Measurements from ENCODE around the gene BACH2. TPM values are rescaled to one million over a fixed set of nuclear protein-coding genes. Genes with fewer than 3 reads are reported as not detected.

Gene BACH2
- polyA plus RNA-seq, 2 donors: 0.24 to 0.26 TPM

DNA sequence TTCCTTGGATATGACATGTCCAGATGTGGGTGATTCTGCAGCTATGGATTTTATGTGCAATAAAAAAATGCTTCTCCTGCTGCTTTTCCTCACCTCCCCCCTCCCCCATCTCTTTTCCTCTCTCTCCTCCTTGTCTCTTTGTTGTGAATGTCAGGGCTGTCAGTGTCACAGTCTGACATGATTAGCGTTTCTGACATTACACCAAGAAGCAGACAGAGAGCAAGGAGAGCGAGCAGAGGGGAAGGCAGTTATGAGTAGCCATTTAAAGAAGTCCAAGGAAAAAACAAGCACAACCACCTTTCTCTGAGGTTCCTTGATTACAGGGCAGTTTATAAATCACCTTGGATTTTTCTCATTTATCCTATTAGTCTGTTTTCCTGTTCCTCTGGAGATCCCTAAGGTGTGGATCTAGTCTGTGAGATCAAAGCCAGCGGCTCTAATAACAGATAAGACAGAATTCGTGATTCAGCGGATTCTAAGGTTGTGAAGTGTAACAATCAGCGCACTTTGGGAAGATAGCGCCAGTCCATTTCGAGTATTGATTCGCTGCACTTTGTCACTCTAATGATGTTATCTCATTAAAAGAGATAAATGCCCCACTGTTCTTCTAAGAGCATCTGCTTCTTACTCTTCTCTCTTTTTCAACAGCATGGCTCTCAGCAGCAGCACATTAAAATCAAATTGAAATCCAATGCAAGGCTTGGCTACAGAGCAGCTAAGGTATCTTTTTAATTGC lies 101.4 kb downstream of the BACH2 start:
- 79 to 90% methylated on average over 9 of the region's 9 CpGs for WGBS, 2 donors
- Histone ChIP-seq H3K4me3 (ENCODE audit: low read depth in 1 of 2, low read length in 2 of 2) (no peak overlapping the region), H3K36me3 (ENCODE audit: control insufficient read depth in 2 of 2, insufficient read depth in 2 of 2, low read length in 1 of 2) (no peaks in the 10 kb centered on the region), H3K27me3 (ENCODE audit: control insufficient read depth in 1 of 2, insufficient read depth in 2 of 2, low read length in 2 of 2) (no peaks in the 10 kb centered on the region), H3K4me1 (ENCODE audit: control insufficient read depth in 2 of 2, insufficient read depth in 2 of 2, low read length in 1 of 2) (no peaks in the 10 kb centered on the region), H3K27ac (ENCODE audit: low read depth in 2 of 2, low read length in 1 of 2) (no peak overlapping the region), H3K9me3 (ENCODE audit: control insufficient read depth in 2 of 2, insufficient read depth in 1 of 2, low read depth in 1 of 2, low read length in 1 of 2) (peaks cover 0 to 3% of the 10 kb centered on the region in 2 donors)

DNA sequence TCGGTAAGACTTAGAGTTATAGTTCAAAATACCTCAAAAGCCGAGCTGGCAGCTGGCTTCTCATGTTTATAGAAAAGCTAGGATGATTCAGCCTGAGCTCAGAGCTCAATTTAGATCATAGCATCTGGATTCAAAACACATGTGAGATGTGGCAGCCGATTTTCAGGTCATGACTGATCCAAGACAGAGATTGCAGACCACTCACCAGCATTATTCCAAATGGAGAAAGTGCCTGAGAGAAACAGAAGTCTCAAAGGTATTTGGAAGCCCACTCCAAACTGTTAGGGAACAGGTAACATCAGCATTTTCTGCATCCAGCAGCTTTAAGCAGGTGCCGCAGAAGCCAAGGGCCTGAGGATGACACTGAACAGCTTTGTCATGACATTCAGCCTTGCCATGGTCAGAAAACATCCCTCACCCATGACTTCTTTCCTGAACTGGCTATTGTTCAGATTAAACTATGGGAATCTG lies 102.2 kb downstream of the BACH2 start:
- Histone ChIP-seq H3K4me3 (ENCODE audit: low read depth in 1 of 2, low read length in 2 of 2) (no peak overlapping the region), H3K4me1 (ENCODE audit: control insufficient read depth in 2 of 2, insufficient read depth in 2 of 2, low read length in 1 of 2) (no peaks in the 10 kb centered on the region), H3K9me3 (ENCODE audit: control insufficient read depth in 2 of 2, insufficient read depth in 1 of 2, low read depth in 1 of 2, low read length in 1 of 2) (peaks cover 0 to 3% of the 10 kb centered on the region in 2 donors), H3K27ac (ENCODE audit: low read depth in 2 of 2, low read length in 1 of 2) (no peak overlapping the region), H3K36me3 (ENCODE audit: control insufficient read depth in 2 of 2, insufficient read depth in 2 of 2, low read length in 1 of 2) (no peaks in the 10 kb centered on the region), H3K27me3 (ENCODE audit: control insufficient read depth in 1 of 2, insufficient read depth in 2 of 2, low read length in 2 of 2) (no peaks in the 10 kb centered on the region)
- WGBS, 2 donors: 51 to 62% methylated on average over 4 of the region's 4 CpGs

DNA sequence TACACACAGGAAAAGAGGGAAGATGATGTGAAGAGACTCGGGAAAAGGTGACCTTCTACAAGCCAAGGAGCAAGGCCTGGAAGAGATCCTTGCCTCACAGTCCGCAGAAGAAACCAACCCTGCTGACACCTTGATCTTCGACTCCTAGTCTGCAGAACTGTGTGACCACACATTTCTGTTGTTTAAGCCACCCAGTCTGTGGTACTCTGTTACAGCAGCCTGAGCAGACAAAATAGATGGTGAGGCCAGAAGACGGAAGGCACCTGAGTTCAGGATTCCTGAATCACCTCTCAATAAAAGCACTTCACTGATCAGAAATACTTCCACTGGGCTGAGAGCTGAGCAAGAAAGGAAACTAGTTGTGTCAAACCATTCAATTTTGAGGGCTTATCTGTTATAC lies 103.3 kb downstream of the BACH2 start:
- no peak overlapping the region for H3K27ac ChIP-seq (ENCODE audit: low read depth in 2 of 2, low read length in 1 of 2)
- WGBS, 2 donors: 90 to 94% methylated on average over 4 of the region's 4 CpGs
- H3K4me1 ChIP-seq (ENCODE audit: control insufficient read depth in 2 of 2, insufficient read depth in 2 of 2, low read length in 1 of 2): no peaks in the 10 kb centered on the region
- peaks cover 0 to 3% of the 10 kb centered on the region in 2 donors for H3K9me3 ChIP-seq (ENCODE audit: control insufficient read depth in 2 of 2, insufficient read depth in 1 of 2, low read depth in 1 of 2, low read length in 1 of 2)
- H3K4me3 ChIP-seq (ENCODE audit: low read depth in 1 of 2, low read length in 2 of 2): no peak overlapping the region
- no peaks in the 10 kb centered on the region for H3K36me3 ChIP-seq (ENCODE audit: control insufficient read depth in 2 of 2, insufficient read depth in 2 of 2, low read length in 1 of 2)
- no peaks in the 10 kb centered on the region for H3K27me3 ChIP-seq (ENCODE audit: control insufficient read depth in 1 of 2, insufficient read depth in 2 of 2, low read length in 2 of 2)

DNA sequence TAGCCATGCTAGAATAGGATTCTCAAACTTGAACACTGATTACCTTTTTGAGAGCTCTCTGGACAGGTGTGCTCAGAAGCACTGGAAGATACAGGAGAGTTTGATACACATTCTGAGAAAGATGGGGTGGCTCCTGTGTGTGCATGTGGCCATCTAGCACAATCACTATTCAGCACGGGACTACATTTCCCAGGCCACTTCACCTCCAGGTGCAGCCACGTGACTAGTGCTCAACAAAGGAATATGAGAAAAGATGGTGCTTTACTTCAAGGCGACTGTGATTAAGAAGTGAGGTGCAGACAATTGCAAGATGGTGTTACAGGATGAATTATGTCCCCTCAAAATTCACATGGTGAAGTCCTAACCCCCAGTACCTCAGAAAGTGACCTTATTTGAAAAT lies 103.8 kb downstream of the BACH2 start:
- no peak overlapping the region for H3K4me3 ChIP-seq (ENCODE audit: low read depth in 1 of 2, low read length in 2 of 2)
- no peaks in the 10 kb centered on the region for H3K27me3 ChIP-seq (ENCODE audit: control insufficient read depth in 1 of 2, insufficient read depth in 2 of 2, low read length in 2 of 2)
- peaks cover 0 to under 1% of the 10 kb centered on the region in 2 donors for H3K9me3 ChIP-seq (ENCODE audit: control insufficient read depth in 2 of 2, insufficient read depth in 1 of 2, low read depth in 1 of 2, low read length in 1 of 2)
- 91 to 95% methylated on average over 3 of the region's 3 CpGs for WGBS, 2 donors
- no peaks in the 10 kb centered on the region for H3K36me3 ChIP-seq (ENCODE audit: control insufficient read depth in 2 of 2, insufficient read depth in 2 of 2, low read length in 1 of 2)
- no peak overlapping the region for H3K27ac ChIP-seq (ENCODE audit: low read depth in 2 of 2, low read length in 1 of 2)
- no peaks in the 10 kb centered on the region for H3K4me1 ChIP-seq (ENCODE audit: control insufficient read depth in 2 of 2, insufficient read depth in 2 of 2, low read length in 1 of 2)

DNA sequence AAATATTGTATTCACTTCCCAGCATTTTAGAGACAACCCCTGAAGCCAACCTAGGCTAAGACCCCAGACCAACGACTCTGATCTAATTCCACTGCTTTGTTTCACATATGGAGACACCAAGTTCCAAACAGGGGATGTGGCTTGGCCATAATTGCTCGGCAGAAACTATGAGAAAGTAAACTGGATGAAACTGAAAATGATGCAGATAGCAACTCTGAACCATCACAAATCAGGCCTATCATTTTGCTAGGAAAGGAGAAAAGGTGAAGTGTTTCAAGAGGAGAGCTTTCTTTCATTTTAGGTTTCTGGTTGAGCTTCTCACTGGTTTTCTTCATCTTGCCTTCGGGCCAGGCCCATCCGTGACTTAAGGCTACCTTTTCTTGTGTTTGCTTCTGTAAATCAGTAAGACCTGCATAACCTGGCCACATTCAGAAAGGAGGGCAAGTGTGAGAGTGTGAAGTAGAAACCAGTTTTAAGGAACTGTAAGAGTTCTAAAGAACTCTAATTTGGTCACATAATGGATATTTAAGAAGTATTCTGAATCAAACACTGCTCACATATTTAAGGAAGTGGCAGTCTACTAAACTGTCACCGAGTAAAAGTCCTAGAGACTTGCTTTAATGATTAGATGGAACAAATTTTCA lies 105.8 kb downstream of the BACH2 start:
- no peaks in the 10 kb centered on the region for H3K36me3 ChIP-seq (ENCODE audit: control insufficient read depth in 2 of 2, insufficient read depth in 2 of 2, low read length in 1 of 2)
- no peaks in the 10 kb centered on the region for H3K9me3 ChIP-seq (ENCODE audit: control insufficient read depth in 2 of 2, insufficient read depth in 1 of 2, low read depth in 1 of 2, low read length in 1 of 2)
- no peak overlapping the region for H3K27ac ChIP-seq (ENCODE audit: low read depth in 2 of 2, low read length in 1 of 2)
- 73 to 80% methylated on average over 5 of the region's 5 CpGs for WGBS, 2 donors
- H3K27me3 ChIP-seq (ENCODE audit: control insufficient read depth in 1 of 2, insufficient read depth in 2 of 2, low read length in 2 of 2): no peaks in the 10 kb centered on the region
- H3K4me1 ChIP-seq (ENCODE audit: control insufficient read depth in 2 of 2, insufficient read depth in 2 of 2, low read length in 1 of 2): no peaks in the 10 kb centered on the region
- no peak overlapping the region for H3K4me3 ChIP-seq (ENCODE audit: low read depth in 1 of 2, low read length in 2 of 2)

DNA sequence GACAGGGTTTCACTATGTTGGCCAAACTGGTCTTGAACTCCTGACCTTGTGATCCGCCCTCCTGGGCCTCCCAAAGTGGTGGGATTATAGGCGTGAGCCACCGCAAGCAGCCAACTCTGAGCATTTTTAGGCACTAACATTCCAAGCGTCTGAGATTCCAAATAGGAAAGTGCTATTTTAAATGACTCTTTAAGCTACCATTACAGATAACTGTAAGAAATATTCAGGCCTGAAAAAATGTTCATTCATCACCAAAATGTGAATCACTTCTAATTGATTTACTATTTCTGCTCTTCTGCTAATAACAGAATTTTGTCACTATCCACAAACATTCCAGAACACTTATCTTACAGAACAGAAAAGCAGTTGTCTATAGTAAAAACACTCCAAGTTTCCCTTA lies 106.5 kb downstream of the BACH2 start:
- Histone ChIP-seq H3K4me3 (ENCODE audit: low read depth in 1 of 2, low read length in 2 of 2) (no peak overlapping the region), H3K27me3 (ENCODE audit: control insufficient read depth in 1 of 2, insufficient read depth in 2 of 2, low read length in 2 of 2) (no peaks in the 10 kb centered on the region), H3K4me1 (ENCODE audit: control insufficient read depth in 2 of 2, insufficient read depth in 2 of 2, low read length in 1 of 2) (no peaks in the 10 kb centered on the region), H3K9me3 (ENCODE audit: control insufficient read depth in 2 of 2, insufficient read depth in 1 of 2, low read depth in 1 of 2, low read length in 1 of 2) (no peaks in the 10 kb centered on the region), H3K36me3 (ENCODE audit: control insufficient read depth in 2 of 2, insufficient read depth in 2 of 2, low read length in 1 of 2) (no peaks in the 10 kb centered on the region), H3K27ac (ENCODE audit: low read depth in 2 of 2, low read length in 1 of 2) (no peak overlapping the region)
- WGBS, 2 donors: 88 to 89% methylated on average over 4 of the region's 4 CpGs

DNA sequence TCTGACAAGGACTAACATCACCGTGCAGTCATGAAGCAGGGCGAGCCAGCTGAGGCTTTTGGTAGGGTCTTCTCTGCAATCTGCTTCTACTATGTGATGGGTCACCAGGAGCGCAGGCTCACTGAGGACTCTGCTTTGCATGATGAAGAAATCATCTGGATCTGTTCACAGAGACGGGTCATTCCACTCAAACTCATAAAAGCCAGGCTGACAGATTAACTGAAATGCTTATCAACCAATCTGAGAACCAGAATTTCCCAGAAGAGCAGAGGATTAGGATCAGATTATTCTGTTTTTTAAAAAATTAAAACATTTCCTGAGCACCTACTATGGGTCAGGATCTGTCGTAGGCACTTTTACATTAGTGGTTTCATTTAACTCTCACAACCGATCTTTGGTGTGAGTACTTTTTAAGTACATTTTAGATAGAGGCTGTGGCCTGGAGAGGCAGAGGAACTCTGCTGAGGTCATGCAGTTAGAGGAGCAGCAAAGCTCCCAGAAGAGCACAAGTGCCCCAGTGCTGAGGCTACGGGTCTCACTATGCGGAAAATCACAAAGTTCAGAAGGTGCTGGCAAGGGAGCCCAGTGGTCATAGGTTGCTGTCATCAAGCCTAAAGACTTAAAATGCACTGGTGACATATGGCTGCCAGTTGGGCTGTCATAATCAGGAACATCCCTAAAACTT lies 109.1 kb downstream of the BACH2 start:
- Histone ChIP-seq H3K9me3 (ENCODE audit: control insufficient read depth in 2 of 2, insufficient read depth in 1 of 2, low read depth in 1 of 2, low read length in 1 of 2) (no peaks in the 10 kb centered on the region), H3K27ac (ENCODE audit: low read depth in 2 of 2, low read length in 1 of 2) (no peak overlapping the region), H3K4me1 (ENCODE audit: control insufficient read depth in 2 of 2, insufficient read depth in 2 of 2, low read length in 1 of 2) (no peaks in the 10 kb centered on the region), H3K4me3 (ENCODE audit: low read depth in 1 of 2, low read length in 2 of 2) (no peak overlapping the region), H3K27me3 (ENCODE audit: control insufficient read depth in 1 of 2, insufficient read depth in 2 of 2, low read length in 2 of 2) (no peaks in the 10 kb centered on the region), H3K36me3 (ENCODE audit: control insufficient read depth in 2 of 2, insufficient read depth in 2 of 2, low read length in 1 of 2) (no peaks in the 10 kb centered on the region)
- 67 to 72% methylated on average over 8 of the region's 8 CpGs for WGBS, 2 donors

DNA sequence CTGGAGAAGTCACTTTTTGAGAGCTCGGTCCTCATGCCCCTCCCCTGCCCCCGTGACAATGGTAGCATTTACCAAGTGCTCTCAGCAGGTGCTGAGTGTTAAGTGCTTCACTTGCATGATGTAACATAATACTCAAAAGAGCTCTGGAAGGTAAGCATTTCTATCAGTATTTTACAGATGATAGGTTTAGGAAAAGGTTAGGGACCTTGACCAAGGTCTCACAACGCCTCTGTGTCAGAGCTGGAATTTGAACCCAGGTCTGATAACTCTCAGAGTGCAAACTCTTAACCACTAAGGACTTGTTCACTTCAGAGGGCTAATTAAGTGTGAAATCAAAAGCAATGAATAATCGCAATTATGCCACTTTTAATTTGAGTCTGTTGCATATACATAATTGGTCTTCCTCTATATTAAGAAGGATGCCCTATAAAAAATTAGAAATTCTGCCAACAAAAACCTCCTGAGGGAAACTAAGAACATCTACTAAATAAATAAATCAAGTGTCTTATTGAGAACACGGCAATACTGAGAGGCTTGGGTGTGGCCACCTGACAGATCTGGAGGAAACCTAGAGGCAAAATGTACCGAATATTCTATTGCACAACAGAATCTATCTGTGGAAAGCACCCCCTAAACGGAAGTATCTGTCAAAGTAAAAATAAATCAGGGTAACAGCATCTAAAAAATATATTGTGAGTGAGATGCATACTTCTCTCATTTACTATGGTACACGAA lies 109.8 kb downstream of the BACH2 start:
- WGBS, 2 donors: 50 to 53% methylated on average over 8 of the region's 8 CpGs
- H3K4me3 ChIP-seq (ENCODE audit: low read depth in 1 of 2, low read length in 2 of 2): no peak overlapping the region

DNA sequence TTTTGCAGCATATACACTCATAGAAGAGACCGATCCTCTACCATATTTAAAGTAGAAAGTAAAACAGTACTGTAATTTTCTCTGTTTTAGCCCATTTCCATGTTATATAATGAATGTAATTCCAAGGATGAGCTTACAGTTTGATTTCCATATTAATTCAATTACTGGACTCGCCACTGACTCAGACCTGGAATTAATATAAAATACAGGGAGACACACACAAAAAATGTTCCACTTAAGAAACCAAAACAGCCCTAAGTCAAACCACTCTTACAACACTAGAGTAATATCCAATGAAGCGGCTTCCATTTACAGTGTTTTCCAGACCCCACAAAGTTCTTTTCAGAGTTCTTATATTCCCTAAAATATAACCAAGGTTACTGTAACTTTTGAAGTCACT lies 110.6 kb downstream of the BACH2 start:
- Histone ChIP-seq H3K9me3 (ENCODE audit: control insufficient read depth in 2 of 2, insufficient read depth in 1 of 2, low read depth in 1 of 2, low read length in 1 of 2) (no peaks in the 10 kb centered on the region), H3K27me3 (ENCODE audit: control insufficient read depth in 1 of 2, insufficient read depth in 2 of 2, low read length in 2 of 2) (no peaks in the 10 kb centered on the region), H3K36me3 (ENCODE audit: control insufficient read depth in 2 of 2, insufficient read depth in 2 of 2, low read length in 1 of 2) (no peaks in the 10 kb centered on the region), H3K4me3 (ENCODE audit: low read depth in 1 of 2, low read length in 2 of 2) (no peak overlapping the region), H3K4me1 (ENCODE audit: control insufficient read depth in 2 of 2, insufficient read depth in 2 of 2, low read length in 1 of 2) (no peaks in the 10 kb centered on the region), H3K27ac (ENCODE audit: low read depth in 2 of 2, low read length in 1 of 2) (no peak overlapping the region)
- 98% methylated on average over 3 of the region's 3 CpGs for WGBS, 2 donors

More for the DNA sequence above, 109.8 kb downstream of the BACH2 start:
- Histone ChIP-seq H3K27ac (ENCODE audit: low read depth in 2 of 2, low read length in 1 of 2) (no peak overlapping the region), H3K9me3 (ENCODE audit: control insufficient read depth in 2 of 2, insufficient read depth in 1 of 2, low read depth in 1 of 2, low read length in 1 of 2) (no peaks in the 10 kb centered on the region), H3K36me3 (ENCODE audit: control insufficient read depth in 2 of 2, insufficient read depth in 2 of 2, low read length in 1 of 2) (no peaks in the 10 kb centered on the region), H3K4me1 (ENCODE audit: control insufficient read depth in 2 of 2, insufficient read depth in 2 of 2, low read length in 1 of 2) (no peaks in the 10 kb centered on the region), H3K27me3 (ENCODE audit: control insufficient read depth in 1 of 2, insufficient read depth in 2 of 2, low read length in 2 of 2) (no peaks in the 10 kb centered on the region)

Data from esophagus (tissue), 2 donors.